HG02798 (cell line): Measurements from ENCODE around the gene ABLIM2.

Experiments used
- ATAC-seq: cut with Tn5 transposase; IDR thresholded peaks from one replicate; pipeline ENCODE4 v1.9.1; 2021; ENCODE audit warnings: mild to moderate bottlenecking; ENCODE audit not compliant: unreplicated experiment, poor library complexity

Gene ABLIM2

DNA sequence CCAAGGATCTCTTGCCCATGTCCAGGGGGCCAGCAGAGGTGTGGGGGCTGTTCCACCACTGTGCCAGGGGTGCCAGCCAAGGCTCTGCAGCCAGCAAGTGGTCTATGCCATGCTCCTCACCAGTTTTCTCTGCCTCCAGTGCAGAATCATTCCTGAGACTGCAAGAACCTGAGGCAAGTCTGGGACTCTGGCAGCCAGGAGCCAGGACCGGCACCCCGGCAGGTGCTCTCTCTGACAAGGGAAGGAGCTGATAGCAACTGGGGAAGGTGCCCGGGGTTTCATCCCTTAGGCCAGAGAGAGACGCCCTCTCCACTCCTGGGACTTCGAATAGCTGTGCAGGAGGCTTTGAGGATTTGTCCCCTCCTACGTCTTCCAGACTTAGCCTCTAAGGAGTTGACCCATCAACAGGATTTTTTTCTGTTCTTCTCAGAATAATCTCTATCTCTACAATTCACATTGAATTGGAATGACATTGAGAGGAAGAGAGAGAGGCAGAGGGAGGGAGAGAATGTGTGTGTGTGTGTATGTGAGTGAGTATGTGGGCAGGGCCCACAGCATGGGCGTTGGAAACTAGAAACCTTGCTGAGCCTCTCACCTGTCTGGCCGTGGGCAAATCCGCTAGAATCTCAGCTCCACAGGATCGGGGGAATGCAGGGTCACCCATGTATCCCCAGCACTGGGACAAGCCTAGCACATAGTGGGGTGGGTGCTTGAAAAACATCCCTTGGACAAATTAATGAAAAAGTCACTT, 144.5 kb downstream of the ABLIM2 start:
- no peak for ATAC-seq

- ATAC-seq, result no peak
Observed at GRCh38 chr4:8012517-8012916, 146.1 kb downstream of the ABLIM2 start.

DNA sequence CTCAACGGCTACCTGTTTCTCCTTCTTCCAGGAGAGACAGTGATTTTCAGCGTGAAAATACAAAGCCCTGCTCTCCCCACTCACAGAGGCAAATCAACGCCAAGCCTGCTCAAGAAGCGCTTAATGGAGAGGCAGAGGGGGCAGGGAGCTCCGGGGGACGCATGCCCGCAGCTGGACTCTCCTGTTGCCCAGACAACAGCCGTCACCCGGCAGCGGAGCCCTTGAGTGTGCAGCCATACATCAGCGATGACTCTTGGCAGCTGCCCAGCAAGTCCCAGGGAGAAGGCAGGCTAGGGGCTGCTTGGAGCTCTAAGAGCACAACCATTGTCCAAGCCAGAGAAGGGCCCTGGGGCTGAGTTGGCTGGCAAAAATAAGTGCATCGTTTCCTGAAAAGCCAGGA, 148.0 kb downstream of the ABLIM2 start:
- ATAC-seq, result no peak

- ATAC-seq, result no peak
Observed at GRCh38 chr4:8009710-8010511, 148.7 kb downstream of the ABLIM2 start.

DNA sequence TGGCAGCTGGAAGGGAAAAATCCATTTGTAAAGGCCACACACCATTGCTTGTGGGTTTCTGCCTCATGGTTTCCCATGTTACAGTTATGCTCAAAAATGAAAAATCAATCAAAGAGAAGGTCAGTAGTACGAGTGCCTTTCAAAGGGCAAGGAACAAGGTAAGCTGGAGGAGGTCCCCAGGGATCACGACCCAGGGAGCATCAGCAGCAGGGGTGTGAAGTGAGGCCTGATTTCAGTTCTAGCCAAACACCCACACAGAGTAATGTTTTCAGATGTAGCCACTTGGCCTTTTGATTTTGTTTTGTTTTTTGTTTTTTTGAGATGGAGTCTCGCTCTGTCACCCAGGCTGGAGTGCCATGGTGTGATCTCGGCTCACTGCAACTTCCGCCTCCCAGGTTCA, 149.5 kb downstream of the ABLIM2 start:
- no peak for ATAC-seq

- no peak for ATAC-seq
Observed at GRCh38 chr4:8008391-8008790, 150.2 kb downstream of the ABLIM2 start.

GRCh38 chr4:8007581-8007980, 151.0 kb downstream of the ABLIM2 start:
- no peak for ATAC-seq

- no peak for ATAC-seq
Observed at GRCh38 chr4:8006471-8006870, 152.1 kb downstream of the ABLIM2 start.

DNA sequence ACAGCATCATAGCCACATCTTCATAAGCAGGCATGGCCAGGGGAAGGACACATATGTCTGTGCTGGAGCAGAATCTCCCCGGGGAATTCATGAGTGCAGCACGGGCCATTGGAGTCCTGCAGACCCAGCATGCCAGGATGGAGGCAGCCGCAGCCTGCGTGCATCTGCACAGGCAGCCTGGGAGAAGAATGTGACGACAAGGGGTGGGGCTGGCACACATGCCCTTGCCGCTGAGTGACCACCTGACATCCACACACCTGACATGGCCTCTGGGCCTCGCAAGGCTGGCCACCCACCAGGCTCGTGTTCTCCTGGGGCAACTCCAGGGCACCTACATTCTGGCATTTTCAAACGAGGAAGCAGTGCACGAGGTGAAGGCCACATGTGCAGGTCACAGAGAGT, 152.8 kb downstream of the ABLIM2 start:
- no peak for ATAC-seq

GRCh38 chr4:8005033-8005808, 153.4 kb downstream of the ABLIM2 start:
- no peak for ATAC-seq

GRCh38 chr4:8004066-8004465, 154.5 kb downstream of the ABLIM2 start:
- no peak for ATAC-seq

DNA sequence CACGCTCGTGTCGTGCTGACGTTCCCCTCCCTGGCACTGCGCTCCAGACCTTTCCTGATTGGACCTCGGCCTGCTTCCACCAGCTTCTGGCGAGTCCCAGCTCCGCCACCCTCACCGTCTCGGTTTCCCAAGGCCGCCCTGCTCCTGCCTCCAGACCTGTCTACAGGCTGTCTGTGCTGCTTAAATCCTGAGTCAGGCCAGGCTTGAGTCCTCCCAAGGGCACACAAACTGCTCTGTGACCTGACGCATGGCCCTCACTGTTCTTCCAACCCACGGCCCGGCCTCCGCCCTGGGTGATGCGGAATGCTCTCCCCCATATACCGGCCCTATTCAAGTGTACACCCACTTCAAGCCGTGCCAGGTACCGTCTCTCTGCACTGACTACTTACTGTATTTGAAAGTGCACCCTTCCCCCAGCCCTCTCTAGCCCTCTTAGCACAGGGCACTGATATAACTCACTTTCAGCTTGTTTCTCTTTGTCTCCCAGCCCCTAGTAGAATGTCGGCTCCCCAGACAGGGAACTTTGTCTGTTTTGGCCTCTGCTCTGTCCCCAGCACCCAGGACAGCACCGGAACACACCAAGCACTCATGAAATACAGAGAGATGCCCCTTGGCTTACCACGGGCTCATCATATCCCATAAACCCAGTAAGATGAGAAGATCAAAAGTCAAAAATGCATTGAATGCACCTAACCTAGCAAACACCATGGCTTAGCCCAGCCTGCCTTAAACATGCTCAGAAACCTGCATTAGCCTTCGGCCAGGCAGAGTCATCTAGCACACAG, 155.9 kb downstream of the ABLIM2 start:
- ATAC-seq, result no peak

- ATAC-seq, result no peak
Observed at GRCh38 chr4:8001564-8002355, 156.9 kb downstream of the ABLIM2 start.

DNA sequence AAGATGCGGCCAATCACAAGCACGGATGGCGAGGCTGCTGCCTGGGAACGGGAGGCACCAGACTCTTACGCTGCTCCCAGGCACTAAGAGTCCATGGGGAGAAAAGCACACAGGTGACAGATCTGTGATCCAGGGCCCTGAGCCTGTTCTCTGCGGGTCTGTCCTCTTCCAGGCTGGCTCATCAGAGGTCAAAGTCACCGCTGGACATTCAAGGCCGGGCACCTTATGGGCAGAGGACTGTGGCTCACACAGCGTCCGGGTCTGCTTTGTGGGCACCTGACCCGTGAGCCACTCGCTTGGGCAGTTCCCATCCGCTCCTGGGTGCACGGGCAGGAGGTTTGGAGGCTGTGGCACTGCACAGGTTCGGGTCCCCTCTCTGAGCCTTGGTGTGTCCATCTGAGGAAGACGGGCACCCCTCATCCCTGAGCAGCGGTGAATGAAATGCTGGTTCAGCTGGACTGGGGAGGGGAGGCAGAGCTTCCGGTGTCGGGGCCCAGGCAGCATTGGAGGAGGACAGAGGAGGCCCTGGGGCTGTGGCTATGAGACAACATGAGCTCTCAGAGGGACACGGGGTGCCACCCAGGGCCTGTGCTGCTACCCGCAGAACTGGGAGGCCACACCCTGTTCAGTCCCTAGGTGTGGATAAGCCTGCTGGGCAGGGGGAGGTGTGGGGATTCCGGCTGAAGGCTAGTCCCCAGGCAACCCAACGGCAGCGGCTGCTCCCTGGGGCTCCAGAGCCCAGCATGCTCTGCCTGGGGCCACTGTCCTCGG, 157.7 kb downstream of the ABLIM2 start:
- no peak for ATAC-seq

GRCh38 chr4:8000247-8000646, 158.4 kb downstream of the ABLIM2 start:
- no peak for ATAC-seq

GRCh38 chr4:7999695-8000094, 158.9 kb downstream of the ABLIM2 start:
- no peak for ATAC-seq

DNA sequence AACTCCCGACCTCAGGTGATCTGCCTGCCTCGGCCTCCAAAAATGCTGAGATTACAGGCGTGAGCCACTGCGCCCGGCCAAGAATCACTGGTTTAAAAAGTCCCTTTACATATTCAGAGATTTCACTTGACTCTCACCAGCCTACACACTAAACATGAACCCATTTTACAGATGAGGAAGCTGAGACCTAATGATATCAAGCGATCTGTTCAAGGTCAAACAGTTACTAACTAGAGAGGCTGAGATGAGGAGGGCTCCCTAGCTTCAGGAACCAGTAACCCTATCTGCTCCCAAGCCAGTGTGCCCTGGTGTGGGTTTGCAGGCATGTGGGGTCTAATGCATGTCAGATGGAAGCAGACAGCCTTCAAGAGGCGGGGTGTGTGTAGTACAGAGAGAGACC, 159.3 kb downstream of the ABLIM2 start:
- ATAC-seq, result no peak

- ATAC-seq, result no peak
Observed at GRCh38 chr4:7998447-7998846, 160.2 kb downstream of the ABLIM2 start.

GRCh38 chr4:7995866-7996265, 162.7 kb downstream of the ABLIM2 start:
- no peak for ATAC-seq
